ENCODE data around the gene WNT1.

- TF ChIP-seq, protein P1, sequence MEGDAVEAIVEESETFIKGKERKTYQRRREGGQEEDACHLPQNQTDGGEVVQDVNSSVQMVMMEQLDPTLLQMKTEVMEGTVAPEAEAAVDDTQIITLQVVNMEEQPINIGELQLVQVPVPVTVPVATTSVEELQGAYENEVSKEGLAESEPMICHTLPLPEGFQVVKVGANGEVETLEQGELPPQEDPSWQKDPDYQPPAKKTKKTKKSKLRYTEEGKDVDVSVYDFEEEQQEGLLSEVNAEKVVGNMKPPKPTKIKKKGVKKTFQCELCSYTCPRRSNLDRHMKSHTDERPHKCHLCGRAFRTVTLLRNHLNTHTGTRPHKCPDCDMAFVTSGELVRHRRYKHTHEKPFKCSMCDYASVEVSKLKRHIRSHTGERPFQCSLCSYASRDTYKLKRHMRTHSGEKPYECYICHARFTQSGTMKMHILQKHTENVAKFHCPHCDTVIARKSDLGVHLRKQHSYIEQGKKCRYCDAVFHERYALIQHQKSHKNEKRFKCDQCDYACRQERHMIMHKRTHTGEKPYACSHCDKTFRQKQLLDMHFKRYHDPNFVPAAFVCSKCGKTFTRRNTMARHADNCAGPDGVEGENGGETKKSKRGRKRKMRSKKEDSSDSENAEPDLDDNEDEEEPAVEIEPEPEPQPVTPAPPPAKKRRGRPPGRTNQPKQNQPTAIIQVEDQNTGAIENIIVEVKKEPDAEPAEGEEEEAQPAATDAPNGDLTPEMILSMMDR (IDR thresholded peaks at IDR 0.05): no peak
- TF ChIP-seq EP300 (IDR thresholded peaks at IDR 0.05): no peak
- no peak for TF ChIP-seq POLR2AphosphoS5 (IDR thresholded peaks at IDR 0.05)
These were observed 47.3 kb downstream of the WNT1 start for GRCh38 chr12:49025463-49025862.
